ENCODE results near the gene PIK3R5. TPM values are rescaled to one million over a fixed set of nuclear protein-coding genes. Genes with fewer than 3 reads are reported as not detected.

PIK3R5 gene
- total RNA-seq, 2 donors from 2014 or later = 15.2 to 18.0 TPM

GRCh38 chr17:8855477-8856204 is 109.9 kb downstream of the PIK3R5 start:
- intact Hi-C loops (cut with DNase I) = no loop called here
- DNase-seq (ENCODE audit: low spot score) = no peak

- no peak for DNase-seq (ENCODE audit: low spot score)
These were observed 113.9 kb downstream of the PIK3R5 start for GRCh38 chr17:8851600-8851999.

GRCh38 chr17:8849311-8850041 is 116.0 kb downstream of the PIK3R5 start:
- intact Hi-C loops (cut with DNase I) = no loop called here
- DNase-seq (ENCODE audit: low spot score) = no peak

More at GRCh38 chr17:8851600-8851999, 113.9 kb downstream of the PIK3R5 start:
- intact Hi-C loops (cut with DNase I) = no loop called here

GRCh38 chr17:8847891-8848290 is 117.6 kb downstream of the PIK3R5 start:
- intact Hi-C loops (cut with DNase I) = no loop called here
- no peak for DNase-seq (ENCODE audit: low spot score)

GRCh38 chr17:8846768-8847211 is 118.7 kb downstream of the PIK3R5 start:
- no peak for DNase-seq (ENCODE audit: low spot score)
- intact Hi-C loops (cut with DNase I) = no loop called here

- no peak for DNase-seq (ENCODE audit: low spot score)
- intact Hi-C loops (cut with DNase I) = no loop called here
These were observed 121.0 kb downstream of the PIK3R5 start for GRCh38 chr17:8844229-8845218.

- intact Hi-C loops (cut with DNase I) = no loop called here
- DNase-seq (ENCODE audit: low spot score) = no peak
These were observed 122.2 kb downstream of the PIK3R5 start for GRCh38 chr17:8843344-8843743.

- no peak for DNase-seq (ENCODE audit: low spot score)
- intact Hi-C loops (cut with DNase I) = no loop called here
These were observed 123.7 kb downstream of the PIK3R5 start for GRCh38 chr17:8841844-8842243.

- DNase-seq (ENCODE audit: low spot score) = no peak
- intact Hi-C loops (cut with DNase I) = no loop called here
These were observed 126.0 kb downstream of the PIK3R5 start for GRCh38 chr17:8839410-8839935.

- intact Hi-C loops (cut with DNase I) = no loop called here
- DNase-seq (ENCODE audit: low spot score) = no peak
These were observed 126.9 kb downstream of the PIK3R5 start for GRCh38 chr17:8838551-8839095.

- intact Hi-C loops (cut with DNase I) = no loop called here
- DNase-seq (ENCODE audit: low spot score) = no peak
These were observed 127.9 kb downstream of the PIK3R5 start for GRCh38 chr17:8837563-8838075.

GRCh38 chr17:8836821-8837562 is 128.5 kb downstream of the PIK3R5 start:
- DNase-seq (ENCODE audit: low spot score) = no peak
- intact Hi-C loops (cut with DNase I) = no loop called here

- intact Hi-C loops (cut with DNase I) = no loop called here
- DNase-seq (ENCODE audit: low spot score) = no peak
These were observed 129.7 kb downstream of the PIK3R5 start for GRCh38 chr17:8835631-8836364.

- intact Hi-C loops (cut with DNase I) = no loop called here
- no peak for DNase-seq (ENCODE audit: low spot score)
These were observed 130.4 kb downstream of the PIK3R5 start for GRCh38 chr17:8835106-8835505.

- intact Hi-C loops (cut with DNase I) = no loop called here
- DNase-seq (ENCODE audit: low spot score) = no peak
These were observed 132.7 kb downstream of the PIK3R5 start for GRCh38 chr17:8832711-8833352.

- intact Hi-C loops (cut with DNase I) = no loop called here
- no peak for DNase-seq (ENCODE audit: low spot score)
These were observed 134.2 kb downstream of the PIK3R5 start for GRCh38 chr17:8831234-8831849.

GRCh38 chr17:8830141-8830540 is 135.4 kb downstream of the PIK3R5 start:
- intact Hi-C loops (cut with DNase I) = no loop called here
- DNase-seq (ENCODE audit: low spot score) = no peak
